ENCODE measurements around the gene C3orf22. TPM values are rescaled to one million over a fixed set of nuclear protein-coding genes. Genes with fewer than 3 reads are reported as not detected.

The C3orf22 gene
- total and polyA plus RNA-seq, 9 of the 15 experiments (the other 6 are each of a cell fraction or from before 2014, with no cell fraction given) = not detected

DNA sequence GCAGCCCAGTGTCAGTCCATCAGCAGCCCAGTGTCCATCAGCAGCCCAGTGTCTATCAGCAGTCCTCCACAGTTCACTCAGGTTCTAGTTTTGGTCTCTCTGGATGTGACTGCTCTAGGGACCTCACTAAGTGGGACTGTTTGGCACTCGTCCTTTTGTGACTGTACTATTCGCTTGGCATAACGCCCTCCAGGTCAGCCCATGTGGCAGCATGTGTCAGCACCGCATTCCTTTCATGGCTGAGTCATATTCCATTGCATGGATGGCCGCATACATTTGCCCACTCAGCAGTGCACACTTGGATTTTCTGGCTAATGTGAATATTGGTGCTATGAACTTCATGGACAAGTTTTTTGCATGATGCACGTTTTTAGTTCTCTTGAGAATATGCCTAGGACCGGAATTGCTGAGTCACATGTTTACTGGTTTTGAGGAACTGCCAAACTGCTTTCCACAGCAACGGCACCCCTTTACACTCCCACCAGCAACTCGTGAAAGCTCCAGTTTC is 18.3 kb downstream of the C3orf22 start (continued):
- TF ChIP-seq ZNF639 (CRISPR knock-in tag; conservative IDR thresholded peaks at IDR 0.05 in 1 of 2, IDR thresholded peaks at IDR 0.05 in 1 of 2) (0 out of 4 replicates have a peak, but pooled peaks of 1 of the 2 experiments have one; percentile 17), SMARCC2 (IDR thresholded peaks at IDR 0.05; ENCODE audit: low read depth) (0 out of 2 replicates have a peak, but pooled peaks have one; percentile 29), DPF2 (IDR thresholded peaks at IDR 0.05) (peak; percentile 59; the same call in 1 of the 2 replicates), TRIM24 (IDR thresholded peaks at IDR 0.05) (0 out of 4 replicates have a peak, but pooled peaks of 1 of the 2 experiments have one; percentile 45), ZNF592 (IDR thresholded peaks at IDR 0.05) (peak; percentile 83), FOXA3 (CRISPR knock-in tag; conservative IDR thresholded peaks at IDR 0.05 in 1 of 2, IDR thresholded peaks at IDR 0.05 in 1 of 2) (0 out of 4 replicates have a peak, but pooled peaks of 1 of the 2 experiments have one; percentile 31), BHLHE40 (IDR thresholded peaks at IDR 0.05; ENCODE audit: low read length) (0 out of 2 replicates have a peak, but pooled peaks have one; percentile 27), ETV1 (tag; conservative IDR thresholded peaks at IDR 0.05; ENCODE audit: low read depth) (peak; percentile 59; the same call in 1 of the 2 replicates), SRSF3 (IDR thresholded peaks at IDR 0.05; ENCODE audit: insufficient read depth, low read length) (no peak), TEAD1 (CRISPR knock-in tag; IDR thresholded peaks at IDR 0.05) (0 out of 4 replicates have a peak, but pooled peaks of 1 of the 2 experiments have one; percentile 23), L3MBTL2 (IDR thresholded peaks at IDR 0.05) (peak; percentile 95)

All from K562 (cell line).